Liver (tissue), 3 donors: Measurements from ENCODE around the gene SLC18A2.

Source experiments
- CTCF ChIP-seq: fragments of 150-350 bp; IDR thresholded peaks from 2 replicates; pipeline ENCODE4 v1.5.1; 2017; ENCODE audit warnings: improper control_type of control experiment, low read depth, low read length; ENCODE audit not compliant: missing input control
- GABPA ChIP-seq, 2 donors: IDR thresholded peaks in 1 of 2; conservative IDR thresholded peaks in 1 of 2; 2 replicates each; pipeline ENCODE4 v1.6.1; 2016; ENCODE audit warnings: antibody characterized with exemption in 2 of 2, mild to moderate bottlenecking in 1 of 2, moderate library complexity in 1 of 2
- JUND ChIP-seq, 2 donors: IDR thresholded peaks; 2 replicates each; pipeline ENCODE4 v1.6.1; 2016; ENCODE audit warnings: antibody characterized with exemption in 2 of 2
- NR2F2 ChIP-seq: IDR thresholded peaks from 2 replicates; pipeline ENCODE4 v1.6.1; 2016; ENCODE audit warnings: antibody characterized with exemption
- RAD21 ChIP-seq, 2 donors: IDR thresholded peaks; 2 replicates each; pipeline ENCODE4 v1.6.1; 2016; ENCODE audit warnings: antibody characterized with exemption in 2 of 2, mild to moderate bottlenecking in 2 of 2
- REST ChIP-seq: IDR thresholded peaks from 2 replicates; pipeline ENCODE4 v1.6.1; 2016; ENCODE audit warnings: antibody characterized with exemption, mild to moderate bottlenecking
- RXRA ChIP-seq, 2 donors: IDR thresholded peaks; 2 replicates each; pipeline ENCODE4 v1.6.1; 2017 to 2018; ENCODE audit warnings: antibody characterized with exemption in 2 of 2, mild to moderate bottlenecking in 1 of 2
- YY1 ChIP-seq: IDR thresholded peaks from 2 replicates; pipeline ENCODE4 v1.6.1; 2016; ENCODE audit warnings: antibody characterized with exemption, mild to moderate bottlenecking
- donor health status: healthy.
- donor health status: healthy.

GRCh38 chr10:117255835-117256460 lies 15.0 kb downstream of the SLC18A2 start:
- TF ChIP-seq CTCF (no peak), RAD21 (IDR thresholded peaks at IDR 0.05) (no peak), REST (no peak), JUND (IDR thresholded peaks at IDR 0.05) (no peak), YY1 (no peak), NR2F2 (no peak), RXRA (IDR thresholded peaks at IDR 0.05) (no peak), GABPA (IDR thresholded peaks at IDR 0.05 in 1 of 2, conservative IDR thresholded peaks at IDR 0.05 in 1 of 2) (no peak)
